Gastrocnemius medialis (tissue), 4 donors: ENCODE data around the gene CRCP. TPM values are rescaled to one million over a fixed set of nuclear protein-coding genes. Genes with fewer than 3 reads are reported as not detected.

Experiments
- ATAC-seq, 2 donors: fragments of 150-250 bp; one replicate each; pipeline ENCODE4 v1.9.1; 2016
- DNase-seq, 2 donors: peaks; one replicate each; pipeline ENCODE4 v3.0.0-alpha.2; 2019
- H3K27ac ChIP-seq, 4 donors: fragments of 200-600 bp; sonication (generic); 1 replicate in 1 of 4; 2 replicates in 3 of 4; pipeline ENCODE4 v1.5.1; 2016 to 2018; ENCODE audit warnings: mild to moderate bottlenecking in 2 of 4, moderate library complexity in 1 of 4
- H3K27me3 ChIP-seq, 3 donors: fragments of 200-600 bp; sonication (generic) in 2 of 3; 1 replicate in 1 of 3; 2 replicates in 2 of 3; pipeline versions ENCODE4 v1.5.1 to v1.6.0; 2016 to 2019; ENCODE audit warnings: mild to moderate bottlenecking in 1 of 3, moderate library complexity in 1 of 3
- H3K36me3 ChIP-seq, 2 donors: fragments of 200-600 bp; sonication (generic) in 1 of 2; one replicate each; pipeline ENCODE4 v1.5.1; 2017 to 2018
- H3K4me1 ChIP-seq, 2 donors: fragments of 200-600 bp; sonication (generic) in 1 of 2; one replicate each; pipeline ENCODE4 v1.5.1; 2016 to 2017; ENCODE audit warnings: mild to moderate bottlenecking in 2 of 2
- H3K4me3 ChIP-seq, 4 donors: fragments of 200-600 bp; sonication (generic) in 3 of 4; 1 replicate in 1 of 4; 2 replicates in 3 of 4; pipeline ENCODE4 v1.5.1; 2016 to 2019; ENCODE audit warnings: mild to moderate bottlenecking in 2 of 4
- H3K9me3 ChIP-seq, 3 donors: fragments of 200-600 bp; sonication (generic) in 2 of 3; 1 replicate in 1 of 3; 2 replicates in 2 of 3; pipeline ENCODE4 v1.5.1; 2016 to 2019
- CTCF ChIP-seq, 5 experiments: fragments of 450-650 bp in 3 of 5; fragments of 200-600 bp in 2 of 5; sonication (generic) in 2 of 5; IDR thresholded peaks in 4 of 5; conservative IDR thresholded peaks in 1 of 5; 1 replicate in 4 of 5; 2 replicates in 1 of 5; pipeline ENCODE4 v1.5.1; 2016 to 2019; ENCODE audit warnings: antibody characterized with exemption in 5 of 5, mild to moderate bottlenecking in 3 of 5, moderate library complexity in 3 of 5
- POLR2A ChIP-seq, 2 donors: fragments of 450-650 bp; IDR thresholded peaks; one replicate each; pipeline ENCODE4 v1.6.1; 2017; ENCODE audit warnings: antibody characterized with exemption in 2 of 2, mild to moderate bottlenecking in 2 of 2, moderate library complexity in 2 of 2
- in situ Hi-C, 4 donors: fragments of 200-750 bp; cut with MboI; loops; one replicate each; pipeline versions ENCODE4 v1.15.0 to v1.8.0; 2017; ENCODE audit warnings: low sequenced_read_pairs in 4 of 4
- intact Hi-C: fragments of 100-400 bp; cut with DNase I; formaldehyde crosslinking; loops from one replicate; pipeline ENCODE4 v1.15.1; 2023; ENCODE audit warnings: low total_unique reads
- total RNA-seq, 4 donors: library from RNA; depleted of rRNA; stranded (reverse); fragments of >200 nt; gene quantifications; one replicate each; pipeline versions ENCODE4 v1.1.0 to v1.2.3, GENCODE V29; 2016

Gene CRCP
- total RNA-seq, 4 donors from 2014 or later: 19.2 to 21.3 (median 20.4) TPM

- DNase-seq: peak; percentile 85 to 89
- H3K4me3 ChIP-seq: peak within 1 kb of the TSS; percentile 67 to 91 (median 82)
- H3K9me3 ChIP-seq: no peaks in the 10 kb centered on the region
- H3K36me3 ChIP-seq: no peaks in the 10 kb centered on the region
- peak; percentile 93 to 94 for ATAC-seq
- H3K4me1 ChIP-seq: peaks cover 12% of the 10 kb centered on the region in 2 donors
- peak within 1 kb of the TSS; percentile 62 to 78 (median 73) for H3K27ac ChIP-seq
- in situ Hi-C loops (no loop called here), intact Hi-C loops (loop anchor here (1.0 to 5.0 kb wide), 3 partner anchors 39 to 336 kb away; partner anchors contain the start of gene GUSB)
- no peaks in the 10 kb centered on the region for H3K27me3 ChIP-seq
- TF ChIP-seq CTCF (IDR thresholded peaks at IDR 0.05 in 4 of 5, conservative IDR thresholded peaks at IDR 0.05 in 1 of 5): peak in 1 of 5 experiments; percentile 13
- TF ChIP-seq POLR2A (IDR thresholded peaks at IDR 0.05): peak; percentile 80 to 96
Measured at GRCh38 chr7:66075590-66076461, 38.8 kb upstream of the CRCP start, which contains the start of gene ASL. Gene ASL, plus strand, starts transcription at chr7:66075819. Its CDS starts 263 bp downstream, at chr7:66076082.

- Histone ChIP-seq H3K27me3 (no peaks in the 10 kb centered on the region), H3K4me1 (peaks cover 12% of the 10 kb centered on the region in 2 donors), H3K36me3 (no peaks in the 10 kb centered on the region), H3K27ac (peak overlapping the region in 2 of 4 donors; percentile 62 to 75), H3K9me3 (no peaks in the 10 kb centered on the region), H3K4me3 (peak overlapping the region; percentile 67 to 91 (median 82))
- ATAC-seq (no peak), DNase-seq (no peak)
- intact Hi-C loops: loop anchor here (5.0 kb wide), 1 partner anchor 336 kb away; no protein-coding TSS in a partner anchor
- in situ Hi-C loops: no loop called here
- TF ChIP-seq CTCF (IDR thresholded peaks at IDR 0.05 in 4 of 5, conservative IDR thresholded peaks at IDR 0.05 in 1 of 5) (no peak), POLR2A (IDR thresholded peaks at IDR 0.05) (no peak)
Measured at GRCh38 chr7:66076462-66077329, 38.0 kb upstream of the CRCP start.

GRCh38 chr7:66078067-66078466 lies 36.6 kb upstream of the CRCP start:
- ATAC-seq (no peak), DNase-seq (no peak)
- Histone ChIP-seq H3K27ac (no peak overlapping the region), H3K27me3 (no peaks in the 10 kb centered on the region), H3K9me3 (no peaks in the 10 kb centered on the region), H3K4me3 (no peak overlapping the region), H3K4me1 (peaks cover 12% of the 10 kb centered on the region in 2 donors), H3K36me3 (no peaks in the 10 kb centered on the region)
- TF ChIP-seq POLR2A (IDR thresholded peaks at IDR 0.05) (no peak), CTCF (IDR thresholded peaks at IDR 0.05 in 4 of 5, conservative IDR thresholded peaks at IDR 0.05 in 1 of 5) (no peak)
- intact Hi-C loops (loop anchor here (5.0 kb wide), 1 partner anchor 334 kb away; no protein-coding TSS in a partner anchor), in situ Hi-C loops (no loop called here)

GRCh38 chr7:66082083-66082482 lies 32.6 kb upstream of the CRCP start:
- no peak for ATAC-seq
- H3K27me3 ChIP-seq: no peaks in the 10 kb centered on the region
- in situ Hi-C loops (no loop called here), intact Hi-C loops (no loop called here)
- TF ChIP-seq CTCF (IDR thresholded peaks at IDR 0.05 in 4 of 5, conservative IDR thresholded peaks at IDR 0.05 in 1 of 5) (no peak), POLR2A (IDR thresholded peaks at IDR 0.05) (no peak)
- H3K4me1 ChIP-seq: peaks cover 1 to 2% of the 10 kb centered on the region in 2 donors
- H3K4me3 ChIP-seq: no peak overlapping the region
- H3K27ac ChIP-seq: no peak overlapping the region
- H3K36me3 ChIP-seq: no peaks in the 10 kb centered on the region
- DNase-seq: no peak
- H3K9me3 ChIP-seq: no peaks in the 10 kb centered on the region
